HepG2 (cell line): ENCODE data around the gene CATSPERE. TPM values are rescaled to one million over a fixed set of nuclear protein-coding genes. Genes with fewer than 3 reads are reported as not detected.
A peak's percentile ranks its signal among the peaks of the same experiment; 100 is the strongest.

ENCODE experiments used
- HIVEP1 ChIP-seq: sonication (generic); formaldehyde crosslinking; IDR thresholded peaks from 2 replicates; pipeline ENCODE4 v1.4.0; 2020; ENCODE audit warnings: mild to moderate bottlenecking, missing genetic modification reagents
- HNRNPUL1 ChIP-seq: fragments of 200-400 bp; formaldehyde crosslinking; IDR thresholded peaks from 2 replicates; pipeline ENCODE4 v1.6.1; 2017; ENCODE audit warnings: low read depth, mild to moderate bottlenecking, low read length, moderate library complexity
- MAZ ChIP-seq, 2 experiments: sonication (generic) in 1 of 2; formaldehyde crosslinking in 1 of 2; IDR thresholded peaks; 2 replicates each; pipeline versions ENCODE4 v1.5.0 to v1.6.1; 2012 to 2020; ENCODE audit warnings: low read depth in 2 of 2, mild to moderate bottlenecking in 2 of 2, borderline replicate concordance in 1 of 2, improper control_type of control experiment in 1 of 2, low read length in 1 of 2, missing genetic modification reagents in 1 of 2, moderate library complexity in 1 of 2
- NR2F2 ChIP-seq: IDR thresholded peaks from 2 replicates; pipeline ENCODE4 v1.6.1; 2012; ENCODE audit warnings: low read depth, inconsistent platforms, borderline replicate concordance
- PCBP1 ChIP-seq: fragments of 200-400 bp; formaldehyde crosslinking; IDR thresholded peaks from 2 replicates; pipeline ENCODE4 v1.6.1; 2017; ENCODE audit warnings: mild to moderate bottlenecking, low read depth, low read length, borderline replicate concordance
- ZNF530 ChIP-seq: sonication (generic); formaldehyde crosslinking; IDR thresholded peaks from 2 replicates; pipeline ENCODE4 v1.5.0; 2020; ENCODE audit warnings: low read depth, mild to moderate bottlenecking, missing genetic modification reagents
- ZNF543 ChIP-seq: sonication (generic); formaldehyde crosslinking; IDR thresholded peaks from 2 replicates; pipeline ENCODE4 v1.4.0; 2020; ENCODE audit warnings: mild to moderate bottlenecking, missing genetic modification reagents
- ZNF775 ChIP-seq: sonication (generic); formaldehyde crosslinking; IDR thresholded peaks from 2 replicates; pipeline ENCODE4 v1.4.0; 2020; ENCODE audit warnings: missing genetic modification reagents, mild to moderate bottlenecking, moderate library complexity, borderline replicate concordance
- ZNF839 ChIP-seq: sonication (generic); formaldehyde crosslinking; IDR thresholded peaks from 2 replicates; pipeline ENCODE4 v1.4.0; 2020; ENCODE audit warnings: missing genetic modification reagents, mild to moderate bottlenecking, borderline replicate concordance
- ZNF879 ChIP-seq: sonication (generic); formaldehyde crosslinking; IDR thresholded peaks from 2 replicates; pipeline ENCODE4 v1.8.1; 2023; ENCODE audit warnings: missing genetic modification reagents
- polyA plus RNA-seq, 8 experiments: library from polyadenylated mRNA; depleted of rRNA in 3 of 8; stranded (reverse) in 7 of 8; unstranded in 1 of 8; fragments of >200 nt; fragmentation: Illumina TruSeq in 4 of 8; extraction: Trizol in 4 of 8; gene quantifications; 2 replicates each; pipeline versions ENCODE4 v1.2.1 to v1.2.3, GENCODE V29; 2011 to 2016; ENCODE audit warnings: low read depth in 4 of 8, missing spikeins in 1 of 8, mixed read lengths in 1 of 8; ENCODE audit not compliant: insufficient read depth in 1 of 8
- total RNA-seq, 5 experiments: library from RNA; depleted of rRNA; stranded (reverse); fragments of >200 nt; fragmentation: Illumina TruSeq; extraction: Trizol; gene quantifications; 2 replicates each; pipeline ENCODE4 v1.2.3, GENCODE V29; 2016; ENCODE audit warnings: low read depth in 1 of 5
- TF ChIP-seq, protein P1 (sequence below), 2 experiments: sonication (generic) in 1 of 2; formaldehyde crosslinking in 1 of 2; IDR thresholded peaks; 2 replicates each; pipeline versions ENCODE4 v1.6.1 to v1.9.0; 2014 to 2022; ENCODE audit warnings: antibody characterized with exemption in 1 of 2, borderline replicate concordance in 1 of 2, inconsistent platforms in 1 of 2, low read depth in 1 of 2, missing genetic modification reagents in 1 of 2
- TF ChIP-seq, protein P2 (sequence below): sonication (generic); formaldehyde crosslinking; IDR thresholded peaks from 2 replicates; pipeline ENCODE4 v1.9.0; 2021; ENCODE audit warnings: missing genetic modification reagents, borderline replicate concordance
- TF ChIP-seq, protein P3 (sequence below): sonication (generic); formaldehyde crosslinking; IDR thresholded peaks from 2 replicates; pipeline ENCODE4 v1.5.0; 2020; ENCODE audit warnings: missing genetic modification reagents

CATSPERE gene
- total and polyA plus RNA-seq, 2 of the 13 experiments (the other 11 are each of a cell fraction or from before 2014, with no cell fraction given) = 0.34 to 0.51 TPM

DNA sequence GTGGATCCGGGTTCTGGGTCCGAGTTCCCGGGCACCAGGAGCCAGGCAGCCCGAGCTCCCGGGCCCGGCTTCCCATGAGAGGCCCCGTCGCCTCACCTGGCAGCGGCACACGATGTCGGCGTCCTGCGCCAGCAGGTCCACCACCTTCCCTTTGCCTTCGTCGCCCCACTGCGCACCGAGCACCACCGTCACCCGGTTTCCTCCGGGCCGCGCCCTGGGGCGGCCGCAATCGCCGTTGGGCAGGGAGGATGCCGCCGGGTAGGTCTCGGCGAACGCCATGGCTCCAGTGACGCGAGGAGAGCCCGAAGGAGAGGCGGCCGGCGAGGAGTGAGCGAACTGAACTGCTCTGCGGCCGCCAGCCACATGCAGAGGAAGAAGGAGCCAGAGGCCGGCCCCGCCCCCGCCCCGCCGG is 9.5 kb upstream of the CATSPERE start, which contains the start of gene ADSS2 (continued):
- TF ChIP-seq, protein P1, sequence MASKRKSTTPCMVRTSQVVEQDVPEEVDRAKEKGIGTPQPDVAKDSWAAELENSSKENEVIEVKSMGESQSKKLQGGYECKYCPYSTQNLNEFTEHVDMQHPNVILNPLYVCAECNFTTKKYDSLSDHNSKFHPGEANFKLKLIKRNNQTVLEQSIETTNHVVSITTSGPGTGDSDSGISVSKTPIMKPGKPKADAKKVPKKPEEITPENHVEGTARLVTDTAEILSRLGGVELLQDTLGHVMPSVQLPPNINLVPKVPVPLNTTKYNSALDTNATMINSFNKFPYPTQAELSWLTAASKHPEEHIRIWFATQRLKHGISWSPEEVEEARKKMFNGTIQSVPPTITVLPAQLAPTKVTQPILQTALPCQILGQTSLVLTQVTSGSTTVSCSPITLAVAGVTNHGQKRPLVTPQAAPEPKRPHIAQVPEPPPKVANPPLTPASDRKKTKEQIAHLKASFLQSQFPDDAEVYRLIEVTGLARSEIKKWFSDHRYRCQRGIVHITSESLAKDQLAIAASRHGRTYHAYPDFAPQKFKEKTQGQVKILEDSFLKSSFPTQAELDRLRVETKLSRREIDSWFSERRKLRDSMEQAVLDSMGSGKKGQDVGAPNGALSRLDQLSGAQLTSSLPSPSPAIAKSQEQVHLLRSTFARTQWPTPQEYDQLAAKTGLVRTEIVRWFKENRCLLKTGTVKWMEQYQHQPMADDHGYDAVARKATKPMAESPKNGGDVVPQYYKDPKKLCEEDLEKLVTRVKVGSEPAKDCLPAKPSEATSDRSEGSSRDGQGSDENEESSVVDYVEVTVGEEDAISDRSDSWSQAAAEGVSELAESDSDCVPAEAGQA (IDR thresholded peaks at IDR 0.05; ENCODE audit: low read depth) = no peak
- TF ChIP-seq, protein P1 (CRISPR knock-in tag; IDR thresholded peaks at IDR 0.05; ENCODE audit: borderline replicate concordance) = no peak
- TF ChIP-seq HNRNPUL1 (no peak), MAZ (IDR thresholded peaks at IDR 0.05; ENCODE audit: borderline replicate concordance, low read depth, low read length) (no peak), MAZ (CRISPR knock-in tag; IDR thresholded peaks at IDR 0.05; ENCODE audit: low read depth) (0 out of 2 replicates have a peak, but pooled peaks have one; percentile 53), ZNF839 (no peak), NR2F2 (no peak), ZNF775 (CRISPR knock-in tag) (no peak), PCBP1 (no peak), ZNF543 (CRISPR knock-in tag) (no peak), ZNF879 (CRISPR knock-in tag) (no peak), HIVEP1 (CRISPR knock-in tag) (0 out of 2 replicates have a peak, but pooled peaks have one; percentile 47), ZNF530 (CRISPR knock-in tag) (no peak)
- TF ChIP-seq, protein P2, sequence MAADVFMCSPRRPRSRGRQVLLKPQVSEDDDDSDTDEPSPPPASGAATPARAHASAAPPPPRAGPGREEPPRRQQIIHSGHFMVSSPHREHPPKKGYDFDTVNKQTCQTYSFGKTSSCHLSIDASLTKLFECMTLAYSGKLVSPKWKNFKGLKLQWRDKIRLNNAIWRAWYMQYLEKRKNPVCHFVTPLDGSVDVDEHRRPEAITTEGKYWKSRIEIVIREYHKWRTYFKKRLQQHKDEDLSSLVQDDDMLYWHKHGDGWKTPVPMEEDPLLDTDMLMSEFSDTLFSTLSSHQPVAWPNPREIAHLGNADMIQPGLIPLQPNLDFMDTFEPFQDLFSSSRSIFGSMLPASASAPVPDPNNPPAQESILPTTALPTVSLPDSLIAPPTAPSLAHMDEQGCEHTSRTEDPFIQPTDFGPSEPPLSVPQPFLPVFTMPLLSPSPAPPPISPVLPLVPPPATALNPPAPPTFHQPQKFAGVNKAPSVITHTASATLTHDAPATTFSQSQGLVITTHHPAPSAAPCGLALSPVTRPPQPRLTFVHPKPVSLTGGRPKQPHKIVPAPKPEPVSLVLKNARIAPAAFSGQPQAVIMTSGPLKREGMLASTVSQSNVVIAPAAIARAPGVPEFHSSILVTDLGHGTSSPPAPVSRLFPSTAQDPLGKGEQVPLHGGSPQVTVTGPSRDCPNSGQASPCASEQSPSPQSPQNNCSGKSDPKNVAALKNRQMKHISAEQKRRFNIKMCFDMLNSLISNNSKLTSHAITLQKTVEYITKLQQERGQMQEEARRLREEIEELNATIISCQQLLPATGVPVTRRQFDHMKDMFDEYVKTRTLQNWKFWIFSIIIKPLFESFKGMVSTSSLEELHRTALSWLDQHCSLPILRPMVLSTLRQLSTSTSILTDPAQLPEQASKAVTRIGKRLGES (CRISPR knock-in tag) = no peak; the same call in 1 of the 2 replicates
- TF ChIP-seq, protein P3, sequence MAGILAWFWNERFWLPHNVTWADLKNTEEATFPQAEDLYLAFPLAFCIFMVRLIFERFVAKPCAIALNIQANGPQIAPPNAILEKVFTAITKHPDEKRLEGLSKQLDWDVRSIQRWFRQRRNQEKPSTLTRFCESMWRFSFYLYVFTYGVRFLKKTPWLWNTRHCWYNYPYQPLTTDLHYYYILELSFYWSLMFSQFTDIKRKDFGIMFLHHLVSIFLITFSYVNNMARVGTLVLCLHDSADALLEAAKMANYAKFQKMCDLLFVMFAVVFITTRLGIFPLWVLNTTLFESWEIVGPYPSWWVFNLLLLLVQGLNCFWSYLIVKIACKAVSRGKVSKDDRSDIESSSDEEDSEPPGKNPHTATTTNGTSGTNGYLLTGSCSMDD = peak; percentile 11; the same call in 1 of the 2 replicates
